Measurements from ENCODE around the gene RAPGEFL1.
"Not testable (repeated sequence)": the region's sequence is repeated elsewhere in the genome, so short reads cannot be mapped to it uniquely, and the experiment has no call there.

DNA sequence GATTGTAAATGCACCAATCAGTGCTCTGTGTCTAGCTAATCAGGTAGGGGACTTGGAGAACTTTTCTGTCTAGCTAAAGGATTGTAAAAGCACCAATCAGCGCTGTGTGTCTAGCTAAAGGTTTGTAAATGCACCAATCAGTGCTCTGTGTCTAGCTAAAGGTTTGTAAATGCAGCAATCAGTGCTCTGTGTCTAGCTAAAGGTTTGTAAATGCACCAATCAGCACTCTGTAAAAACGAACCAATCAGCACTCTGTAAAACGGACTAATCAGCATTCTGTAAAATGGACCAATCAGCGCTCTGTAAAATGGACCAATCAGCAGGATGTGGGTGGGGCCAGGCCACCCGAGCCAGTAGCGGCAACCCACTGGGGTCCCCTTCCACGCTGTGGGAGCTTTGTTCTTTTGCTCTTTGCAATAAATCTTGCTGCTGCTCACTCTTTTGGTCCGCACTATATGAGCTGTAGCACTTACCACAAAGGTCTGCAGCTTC, 20.7 kb downstream of the RAPGEFL1 start:
- TF ChIP-seq, protein P1, sequence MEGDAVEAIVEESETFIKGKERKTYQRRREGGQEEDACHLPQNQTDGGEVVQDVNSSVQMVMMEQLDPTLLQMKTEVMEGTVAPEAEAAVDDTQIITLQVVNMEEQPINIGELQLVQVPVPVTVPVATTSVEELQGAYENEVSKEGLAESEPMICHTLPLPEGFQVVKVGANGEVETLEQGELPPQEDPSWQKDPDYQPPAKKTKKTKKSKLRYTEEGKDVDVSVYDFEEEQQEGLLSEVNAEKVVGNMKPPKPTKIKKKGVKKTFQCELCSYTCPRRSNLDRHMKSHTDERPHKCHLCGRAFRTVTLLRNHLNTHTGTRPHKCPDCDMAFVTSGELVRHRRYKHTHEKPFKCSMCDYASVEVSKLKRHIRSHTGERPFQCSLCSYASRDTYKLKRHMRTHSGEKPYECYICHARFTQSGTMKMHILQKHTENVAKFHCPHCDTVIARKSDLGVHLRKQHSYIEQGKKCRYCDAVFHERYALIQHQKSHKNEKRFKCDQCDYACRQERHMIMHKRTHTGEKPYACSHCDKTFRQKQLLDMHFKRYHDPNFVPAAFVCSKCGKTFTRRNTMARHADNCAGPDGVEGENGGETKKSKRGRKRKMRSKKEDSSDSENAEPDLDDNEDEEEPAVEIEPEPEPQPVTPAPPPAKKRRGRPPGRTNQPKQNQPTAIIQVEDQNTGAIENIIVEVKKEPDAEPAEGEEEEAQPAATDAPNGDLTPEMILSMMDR (IDR thresholded peaks at IDR 0.05; ENCODE audit: insufficient read depth, low read length) = not testable (repeated sequence)
- not testable (repeated sequence) for TF ChIP-seq POLR2AphosphoS5 (IDR thresholded peaks at IDR 0.05; ENCODE audit: low read depth)

All from HL-60 (cell line).